Natural killer cell (primary cell): ENCODE measurements around the gene ERLEC1. TPM values are rescaled to one million over a fixed set of nuclear protein-coding genes. Genes with fewer than 3 reads are reported as not detected.
"Not testable (repeated sequence)": the region's sequence is repeated elsewhere in the genome, so short reads cannot be mapped to it uniquely, and the experiment has no call there.

Source experiments
- ATAC-seq, 3 donors: fragments of 150-1000 bp in 2 of 3; fragments of 200-7000 bp in 1 of 3; cut with Tn5 transposase; 1 replicate in 1 of 3; 2 replicates in 2 of 3; pipeline ENCODE4 v1.10.0; 2021; ENCODE audit warnings: mild to moderate bottlenecking in 2 of 3, moderate library complexity in 2 of 3
- DNase-seq, 2 donors: peaks; one replicate each; pipeline versions ENCODE4 v3.0.0 to v3.0.0-alpha.2; 2013 to 2021; ENCODE audit warnings: mixed read lengths in 1 of 2
- H3K27ac ChIP-seq: one replicate; pipeline ENCODE4 v1.5.1; 2013; ENCODE audit warnings: mild to moderate bottlenecking, low read length
- H3K27me3 ChIP-seq: one replicate; pipeline ENCODE4 v1.6.1; 2013; ENCODE audit warnings: low read length; ENCODE audit not compliant: control insufficient read depth, insufficient read depth
- H3K36me3 ChIP-seq: one replicate; pipeline ENCODE4 v1.6.1; 2013; ENCODE audit warnings: low read length; ENCODE audit not compliant: control insufficient read depth, insufficient read depth
- H3K4me1 ChIP-seq: one replicate; pipeline ENCODE4 v1.6.1; 2013; ENCODE audit warnings: low read length; ENCODE audit not compliant: control insufficient read depth, insufficient read depth
- H3K4me3 ChIP-seq: one replicate; pipeline ENCODE4 v1.5.1; 2013; ENCODE audit warnings: low read length
- H3K9me3 ChIP-seq: one replicate; pipeline ENCODE4 v1.6.1; 2013; ENCODE audit warnings: low read length; ENCODE audit not compliant: control insufficient read depth, insufficient read depth
- H3K27ac Mint-ChIP-seq, 2 donors: one replicate each; pipeline ENCODE4 v1.8.0; 2022; ENCODE audit warnings: mild to moderate bottlenecking in 2 of 2, mixed read lengths in 2 of 2, moderate library complexity in 1 of 2
- H3K27me3 Mint-ChIP-seq, 2 donors: one replicate each; pipeline ENCODE4 v1.8.0; 2022; ENCODE audit warnings: low read depth in 2 of 2, mixed read lengths in 2 of 2
- H3K36me3 Mint-ChIP-seq: one replicate; pipeline ENCODE4 v1.8.0; 2022; ENCODE audit warnings: mixed read lengths
- H3K4me1 Mint-ChIP-seq, 2 donors: one replicate each; pipeline ENCODE4 v1.8.0; 2022; ENCODE audit warnings: mixed read lengths in 2 of 2
- H3K4me3 Mint-ChIP-seq: one replicate; pipeline ENCODE4 v1.8.0; 2022; ENCODE audit warnings: mild to moderate bottlenecking, moderate library complexity, mixed read lengths
- H3K9me3 Mint-ChIP-seq, 2 donors: one replicate each; pipeline ENCODE4 v1.8.0; 2022; ENCODE audit warnings: mixed read lengths in 2 of 2
- WGBS: methylation state at CpG from one replicate; pipeline ENCODE4 v1.1.7; 2013; ENCODE audit warnings: missing lambda C conversion rate; ENCODE audit not compliant: insufficient coverage; 5-methylcytosine and 5-hydroxymethylcytosine counted together
- intact Hi-C: fragments of 100-400 bp; cut with micrococcal nuclease; formaldehyde crosslinking; loops from one replicate; pipeline ENCODE4 v1.14.2; 2022
- total RNA-seq, 4 donors: library from RNA; stranded (reverse); fragments of 120-200 nt in 1 of 4; gene quantifications; one replicate each; pipeline versions ENCODE4 v1.2.3 to v1.2.4, GENCODE V29; 2013 to 2022
- TF ChIP-seq, protein P1 (sequence below): fragments of 200-600 bp; IDR thresholded peaks from one replicate; pipeline ENCODE4 v1.8.0; 2022; ENCODE audit warnings: antibody characterized with exemption

Gene ERLEC1
- total RNA-seq, 3 donors from 2014 or later (not counting 1 experiment from before 2014, with no cell fraction given), result 19.7 to 27.1 (median 21.7) TPM

DNA sequence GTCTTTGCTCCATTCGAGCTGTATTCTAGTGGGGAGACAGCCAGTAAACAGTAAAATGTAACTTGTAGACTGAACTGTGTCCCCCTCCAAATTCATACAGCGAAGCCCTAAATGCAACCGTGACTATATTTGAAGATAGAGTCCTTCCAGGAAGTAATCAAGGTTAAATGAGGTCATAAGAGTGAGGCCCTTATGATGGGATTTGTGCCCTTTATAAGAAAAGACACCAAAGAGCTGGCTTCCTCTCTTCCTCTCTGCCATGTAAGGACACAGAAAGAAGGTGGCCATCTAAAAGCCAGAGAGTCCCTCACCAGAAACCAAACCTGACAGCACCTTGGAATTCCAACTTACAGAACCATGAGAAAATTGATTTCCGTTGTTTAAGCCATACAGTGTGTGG lies 41.5 kb downstream of the ERLEC1 start:
- Mint-ChIP-seq H3K27ac (no peak overlapping the region), H3K9me3 (peaks cover 0 to 3% of the 10 kb centered on the region in 2 donors), H3K4me1 (no peaks in the 10 kb centered on the region), H3K27me3 (no peaks in the 10 kb centered on the region), H3K36me3 (no peaks in the 10 kb centered on the region), H3K4me3 (no peak overlapping the region)
- H3K36me3 ChIP-seq, result peaks cover 2% of the 10 kb centered on the region
- H3K27ac ChIP-seq, result no peak overlapping the region
- no peaks in the 10 kb centered on the region for H3K4me1 ChIP-seq
- ATAC-seq (no peak), DNase-seq (no peak)
- intact Hi-C loops, result no loop called here
- no peak overlapping the region for H3K4me3 ChIP-seq
- H3K9me3 ChIP-seq, result no peaks in the 10 kb centered on the region
- TF ChIP-seq, protein P1, sequence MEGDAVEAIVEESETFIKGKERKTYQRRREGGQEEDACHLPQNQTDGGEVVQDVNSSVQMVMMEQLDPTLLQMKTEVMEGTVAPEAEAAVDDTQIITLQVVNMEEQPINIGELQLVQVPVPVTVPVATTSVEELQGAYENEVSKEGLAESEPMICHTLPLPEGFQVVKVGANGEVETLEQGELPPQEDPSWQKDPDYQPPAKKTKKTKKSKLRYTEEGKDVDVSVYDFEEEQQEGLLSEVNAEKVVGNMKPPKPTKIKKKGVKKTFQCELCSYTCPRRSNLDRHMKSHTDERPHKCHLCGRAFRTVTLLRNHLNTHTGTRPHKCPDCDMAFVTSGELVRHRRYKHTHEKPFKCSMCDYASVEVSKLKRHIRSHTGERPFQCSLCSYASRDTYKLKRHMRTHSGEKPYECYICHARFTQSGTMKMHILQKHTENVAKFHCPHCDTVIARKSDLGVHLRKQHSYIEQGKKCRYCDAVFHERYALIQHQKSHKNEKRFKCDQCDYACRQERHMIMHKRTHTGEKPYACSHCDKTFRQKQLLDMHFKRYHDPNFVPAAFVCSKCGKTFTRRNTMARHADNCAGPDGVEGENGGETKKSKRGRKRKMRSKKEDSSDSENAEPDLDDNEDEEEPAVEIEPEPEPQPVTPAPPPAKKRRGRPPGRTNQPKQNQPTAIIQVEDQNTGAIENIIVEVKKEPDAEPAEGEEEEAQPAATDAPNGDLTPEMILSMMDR, result no peak
- WGBS, result 100% methylated on average over 1 of the region's 4 CpGs
- H3K27me3 ChIP-seq, result no peaks in the 10 kb centered on the region

DNA sequence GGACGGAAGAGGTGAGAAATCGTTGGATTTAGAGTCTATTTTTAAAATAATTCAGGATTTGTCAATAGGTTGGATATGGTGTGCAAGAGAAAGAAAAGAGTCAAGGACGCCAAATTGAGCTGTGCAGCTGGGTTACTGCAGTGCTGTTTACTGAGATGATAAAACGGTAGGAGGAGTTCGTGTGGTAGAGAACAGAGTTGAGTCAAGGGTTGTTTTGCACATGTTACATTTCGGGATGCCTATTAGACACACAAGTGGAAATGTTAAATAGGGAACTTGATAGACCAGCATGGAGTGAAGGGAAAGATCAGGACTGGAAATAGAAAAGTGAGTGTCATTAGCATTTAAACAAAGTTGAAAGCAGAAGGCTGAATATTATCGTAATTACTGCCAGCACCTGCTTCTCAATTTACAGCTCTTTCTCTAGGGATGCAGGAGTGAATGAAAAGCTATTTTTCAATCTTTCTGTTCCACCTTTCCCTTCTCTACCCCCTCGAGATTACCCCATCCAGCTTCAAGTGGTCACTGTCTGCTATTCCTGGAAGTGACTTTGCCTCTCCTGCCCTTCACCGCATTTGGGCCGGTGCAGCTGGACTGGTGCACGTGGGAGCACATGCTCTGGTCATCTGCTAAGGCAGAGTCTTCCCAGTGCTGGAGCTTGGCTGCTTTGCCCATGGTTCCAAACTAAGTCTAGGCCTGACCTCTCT lies 42.6 kb downstream of the ERLEC1 start:
- H3K27ac Mint-ChIP-seq, result no peak overlapping the region
- intact Hi-C loops, result no loop called here
- H3K36me3 Mint-ChIP-seq, result no peaks in the 10 kb centered on the region
- ATAC-seq (no peak), DNase-seq (no peak)
- no peak overlapping the region for H3K4me3 Mint-ChIP-seq
- Histone ChIP-seq H3K36me3 (peaks cover 2% of the 10 kb centered on the region), H3K4me3 (no peak overlapping the region), H3K27ac (no peak overlapping the region), H3K27me3 (no peaks in the 10 kb centered on the region), H3K4me1 (no peaks in the 10 kb centered on the region), H3K9me3 (no peaks in the 10 kb centered on the region)
- H3K9me3 Mint-ChIP-seq, result peaks cover 0 to 3% of the 10 kb centered on the region in 2 donors
- H3K4me1 Mint-ChIP-seq, result no peaks in the 10 kb centered on the region
- TF ChIP-seq, protein P1, result no peak
- 91% methylated on average over 11 of the region's 11 CpGs for WGBS
- no peaks in the 10 kb centered on the region for H3K27me3 Mint-ChIP-seq

DNA sequence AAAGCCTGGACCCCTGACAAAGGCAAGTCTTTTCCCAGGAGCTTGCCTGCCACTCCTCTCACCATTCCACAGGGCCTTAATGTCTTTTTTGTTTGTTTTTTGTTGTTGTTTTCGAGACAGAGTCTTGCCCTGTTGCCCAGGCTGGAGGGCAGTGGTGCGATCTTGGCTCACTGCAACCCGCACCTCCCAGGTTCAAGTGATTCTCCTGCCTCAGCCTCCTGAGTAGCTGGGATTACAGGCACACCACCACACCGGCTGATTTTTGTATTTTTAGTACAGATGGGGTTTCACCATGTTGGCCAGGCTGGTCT lies 43.1 kb downstream of the ERLEC1 start:
- not testable (repeated sequence) for H3K36me3 Mint-ChIP-seq, H3K27me3 Mint-ChIP-seq, H3K4me1 Mint-ChIP-seq

DNA sequence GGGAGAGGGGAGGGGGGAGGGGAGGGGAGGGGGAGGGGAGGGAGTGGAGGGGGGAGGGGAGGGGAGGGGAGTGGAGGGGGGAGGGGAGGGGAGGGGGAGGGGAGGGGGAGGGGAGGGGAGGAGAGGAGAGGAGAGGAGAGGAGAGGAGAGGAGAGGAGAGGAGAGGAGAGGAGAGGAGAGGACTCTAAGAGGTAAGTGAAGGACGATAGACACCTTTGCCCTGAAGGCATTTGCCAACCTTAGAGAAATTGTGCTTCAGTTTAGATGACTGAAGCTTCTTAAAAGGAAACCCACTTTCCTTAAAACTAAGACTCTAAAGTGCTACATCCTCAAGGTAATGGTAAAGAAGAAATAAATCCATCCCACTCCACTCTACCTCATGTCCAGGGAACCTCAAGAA lies 53.7 kb downstream of the ERLEC1 start:
- ATAC-seq (no peak), DNase-seq (no peak)
- Mint-ChIP-seq H3K4me1 (no peaks in the 10 kb centered on the region), H3K27ac (no peak overlapping the region), H3K27me3 (no peaks in the 10 kb centered on the region), H3K9me3 (no peaks in the 10 kb centered on the region), H3K36me3 (no peaks in the 10 kb centered on the region), H3K4me3 (no peak overlapping the region)
- Histone ChIP-seq H3K4me3 (no peak overlapping the region), H3K27ac (no peak overlapping the region), H3K4me1 (no peaks in the 10 kb centered on the region), H3K9me3 (no peaks in the 10 kb centered on the region), H3K36me3 (no peaks in the 10 kb centered on the region), H3K27me3 (no peaks in the 10 kb centered on the region)
- intact Hi-C loops, result no loop called here
- WGBS, result no CpG with 5 or more reads among the region's 1 CpG
- TF ChIP-seq, protein P1, result no peak

More for the DNA sequence above, 43.1 kb downstream of the ERLEC1 start:
- H3K27ac Mint-ChIP-seq, H3K36me3 ChIP-seq, H3K4me3 ChIP-seq, H3K27me3 ChIP-seq, intact Hi-C loops, H3K4me3 Mint-ChIP-seq, H3K9me3 Mint-ChIP-seq, H3K9me3 ChIP-seq, ATAC-seq, H3K4me1 ChIP-seq, DNase-seq, H3K27ac ChIP-seq: not testable (repeated sequence)
- WGBS, result 98% methylated on average over 4 of the region's 4 CpGs

DNA sequence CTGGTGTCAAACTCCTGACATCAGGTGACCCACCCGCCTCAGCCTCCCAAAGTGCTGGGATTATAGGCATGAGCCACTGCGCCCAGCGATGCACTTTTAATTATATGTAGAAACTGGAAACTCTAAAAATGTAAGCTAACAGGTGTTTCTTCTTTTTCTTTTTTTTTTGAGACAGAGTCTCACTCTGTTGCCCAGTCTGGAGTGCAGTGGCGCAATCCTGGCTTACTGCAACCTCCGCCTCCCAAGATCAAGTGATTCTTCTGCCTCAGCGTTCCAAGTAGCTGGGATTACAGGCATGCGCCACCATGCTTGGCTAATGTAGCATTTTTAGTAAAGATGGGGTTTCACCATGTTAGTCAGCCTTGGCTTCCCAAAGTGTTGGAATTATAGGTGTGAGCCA lies 54.8 kb downstream of the ERLEC1 start:
- H3K27me3 ChIP-seq, H3K36me3 Mint-ChIP-seq, H3K4me1 ChIP-seq, H3K36me3 ChIP-seq, H3K9me3 ChIP-seq, H3K4me1 Mint-ChIP-seq, H3K27ac ChIP-seq, ATAC-seq, H3K4me3 ChIP-seq, H3K27ac Mint-ChIP-seq, DNase-seq, H3K4me3 Mint-ChIP-seq, H3K27me3 Mint-ChIP-seq, H3K9me3 Mint-ChIP-seq, intact Hi-C loops: not testable (repeated sequence)
- WGBS, result 99% methylated on average over 7 of the region's 7 CpGs
